Measurements from ENCODE around the gene TNFRSF17. TPM values are rescaled to one million over a fixed set of nuclear protein-coding genes. Genes with fewer than 3 reads are reported as not detected.
"Not testable (repeated sequence)": the region's sequence is repeated elsewhere in the genome, so short reads cannot be mapped to it uniquely, and the experiment has no call there.

TNFRSF17 gene
- total RNA-seq, result not detected in 3 replicates
- long read RNA-seq, result 0 reads

DNA sequence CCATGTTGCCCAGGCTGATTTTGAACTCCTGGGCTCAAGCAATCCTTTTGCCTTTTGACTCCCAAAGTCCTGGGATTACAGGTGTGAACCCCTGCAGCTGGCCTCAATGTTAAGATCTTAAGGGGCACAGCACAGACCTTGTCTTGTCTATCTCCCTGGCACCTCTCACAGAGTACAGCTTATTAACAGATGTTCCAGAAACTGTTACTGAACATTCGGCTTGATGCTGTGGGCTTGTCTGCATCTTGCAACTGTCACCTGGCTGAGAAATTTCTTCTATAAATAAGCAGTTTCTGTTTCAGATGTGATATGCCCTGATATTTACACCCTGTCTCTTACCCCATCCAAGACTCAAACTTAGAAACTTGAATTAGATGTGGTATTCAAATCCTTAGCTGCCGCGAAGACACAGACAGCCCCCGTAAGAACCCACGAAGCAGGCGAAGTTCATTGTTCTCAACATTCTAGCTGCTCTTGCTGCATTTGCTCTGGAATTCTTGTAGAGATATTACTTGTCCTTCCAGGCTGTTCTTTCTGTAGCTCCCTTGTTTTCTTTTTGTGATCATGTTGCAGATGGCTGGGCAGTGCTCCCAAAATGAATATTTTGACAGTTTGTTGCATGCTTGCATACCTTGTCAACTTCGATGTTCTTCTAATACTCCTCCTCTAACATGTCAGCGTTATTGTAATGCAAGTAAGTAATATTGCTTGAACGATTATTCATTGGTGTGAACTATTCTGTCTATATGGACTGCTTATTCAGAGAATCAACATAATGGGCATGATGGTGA is at the start of gene TNFRSF17:
Gene TNFRSF17 (plus strand): TSS at position 450 of the 791 bp plus-strand sequence. CDS start 115 bp downstream, at position 565.
- TF ChIP-seq, protein P1, sequence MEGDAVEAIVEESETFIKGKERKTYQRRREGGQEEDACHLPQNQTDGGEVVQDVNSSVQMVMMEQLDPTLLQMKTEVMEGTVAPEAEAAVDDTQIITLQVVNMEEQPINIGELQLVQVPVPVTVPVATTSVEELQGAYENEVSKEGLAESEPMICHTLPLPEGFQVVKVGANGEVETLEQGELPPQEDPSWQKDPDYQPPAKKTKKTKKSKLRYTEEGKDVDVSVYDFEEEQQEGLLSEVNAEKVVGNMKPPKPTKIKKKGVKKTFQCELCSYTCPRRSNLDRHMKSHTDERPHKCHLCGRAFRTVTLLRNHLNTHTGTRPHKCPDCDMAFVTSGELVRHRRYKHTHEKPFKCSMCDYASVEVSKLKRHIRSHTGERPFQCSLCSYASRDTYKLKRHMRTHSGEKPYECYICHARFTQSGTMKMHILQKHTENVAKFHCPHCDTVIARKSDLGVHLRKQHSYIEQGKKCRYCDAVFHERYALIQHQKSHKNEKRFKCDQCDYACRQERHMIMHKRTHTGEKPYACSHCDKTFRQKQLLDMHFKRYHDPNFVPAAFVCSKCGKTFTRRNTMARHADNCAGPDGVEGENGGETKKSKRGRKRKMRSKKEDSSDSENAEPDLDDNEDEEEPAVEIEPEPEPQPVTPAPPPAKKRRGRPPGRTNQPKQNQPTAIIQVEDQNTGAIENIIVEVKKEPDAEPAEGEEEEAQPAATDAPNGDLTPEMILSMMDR (IDR thresholded peaks at IDR 0.05), result no peak
- H3K4me3 Mint-ChIP-seq (ENCODE audit: unreplicated experiment), result no peak within 1 kb of the TSS
- no peaks in the 10 kb centered on the region for H3K36me3 Mint-ChIP-seq (ENCODE audit: low read depth)
- no peaks in the 10 kb centered on the region for H3K27me3 Mint-ChIP-seq (ENCODE audit: low read depth)
- no peaks in the 10 kb centered on the region for H3K9me3 Mint-ChIP-seq (ENCODE audit: low read depth)
- peaks cover 9% of the 10 kb centered on the region for H3K4me1 Mint-ChIP-seq (ENCODE audit: low read depth)
- no peak for DNase-seq (ENCODE audit: low spot score)
- no peak within 1 kb of the TSS for H3K27ac Mint-ChIP-seq (ENCODE audit: unreplicated experiment)

DNA sequence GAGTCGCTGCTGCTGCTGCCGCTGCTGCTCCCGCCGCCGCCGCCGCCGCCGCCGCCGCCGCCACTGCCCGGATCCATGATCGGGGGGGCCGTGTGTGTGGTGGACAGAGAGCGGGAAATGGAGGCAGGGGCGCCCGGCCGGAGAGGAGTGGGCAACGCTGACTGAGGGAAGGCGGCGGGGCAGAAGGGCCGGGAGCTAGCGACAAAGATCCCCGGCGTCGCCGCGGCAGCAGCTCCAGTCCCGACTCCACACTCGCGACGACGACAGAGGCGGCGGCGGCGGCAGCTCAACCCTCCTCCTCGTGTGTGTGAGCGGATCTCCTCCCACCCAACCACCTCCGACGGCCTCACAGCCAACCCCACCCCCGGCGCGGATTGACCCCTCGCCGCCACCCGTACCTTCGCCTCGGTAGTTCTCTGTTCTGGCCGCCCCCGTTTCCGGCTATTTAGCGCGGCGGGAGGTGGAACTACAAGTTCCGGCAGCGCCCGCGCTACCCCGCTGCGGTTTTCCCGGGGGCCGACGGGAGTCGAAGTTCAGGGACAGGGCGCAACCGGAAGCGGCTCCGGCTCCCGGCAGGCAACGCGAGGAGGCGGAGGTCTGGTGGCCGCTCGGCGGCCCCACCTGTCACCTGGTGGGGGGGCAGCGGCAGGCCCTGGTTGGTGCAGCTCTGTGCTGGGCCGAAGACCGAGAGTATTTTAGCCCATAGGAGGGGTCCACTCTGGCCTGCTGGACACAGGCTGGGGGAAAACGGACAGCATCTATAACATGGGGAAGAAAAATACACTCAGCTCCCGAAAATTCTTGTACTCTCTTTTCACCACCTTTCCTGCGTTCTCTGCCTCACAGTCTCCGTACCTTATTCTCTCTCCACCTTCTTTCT is 49.1 kb upstream of the TNFRSF17 start, which contains the start of gene GSPT1:
Gene GSPT1 (minus strand): TSS at position 313 of the 880 bp plus-strand sequence. CDS start 236 bp downstream, at position 77.
- DNase-seq (ENCODE audit: low spot score), result peak; percentile 100
- H3K9me3 Mint-ChIP-seq (ENCODE audit: low read depth), result no peaks in the 10 kb centered on the region
- H3K27me3 Mint-ChIP-seq (ENCODE audit: low read depth), result no peaks in the 10 kb centered on the region
- peak within 1 kb of the TSS; percentile 92 for H3K4me3 Mint-ChIP-seq (ENCODE audit: unreplicated experiment)
- H3K27ac Mint-ChIP-seq (ENCODE audit: unreplicated experiment), result peak within 1 kb of the TSS; percentile 93
- peaks cover 34% of the 10 kb centered on the region for H3K4me1 Mint-ChIP-seq (ENCODE audit: low read depth)
- TF ChIP-seq, protein P1 (IDR thresholded peaks at IDR 0.05), result peak; percentile 38
- H3K36me3 Mint-ChIP-seq (ENCODE audit: low read depth), result no peaks in the 10 kb centered on the region

DNA sequence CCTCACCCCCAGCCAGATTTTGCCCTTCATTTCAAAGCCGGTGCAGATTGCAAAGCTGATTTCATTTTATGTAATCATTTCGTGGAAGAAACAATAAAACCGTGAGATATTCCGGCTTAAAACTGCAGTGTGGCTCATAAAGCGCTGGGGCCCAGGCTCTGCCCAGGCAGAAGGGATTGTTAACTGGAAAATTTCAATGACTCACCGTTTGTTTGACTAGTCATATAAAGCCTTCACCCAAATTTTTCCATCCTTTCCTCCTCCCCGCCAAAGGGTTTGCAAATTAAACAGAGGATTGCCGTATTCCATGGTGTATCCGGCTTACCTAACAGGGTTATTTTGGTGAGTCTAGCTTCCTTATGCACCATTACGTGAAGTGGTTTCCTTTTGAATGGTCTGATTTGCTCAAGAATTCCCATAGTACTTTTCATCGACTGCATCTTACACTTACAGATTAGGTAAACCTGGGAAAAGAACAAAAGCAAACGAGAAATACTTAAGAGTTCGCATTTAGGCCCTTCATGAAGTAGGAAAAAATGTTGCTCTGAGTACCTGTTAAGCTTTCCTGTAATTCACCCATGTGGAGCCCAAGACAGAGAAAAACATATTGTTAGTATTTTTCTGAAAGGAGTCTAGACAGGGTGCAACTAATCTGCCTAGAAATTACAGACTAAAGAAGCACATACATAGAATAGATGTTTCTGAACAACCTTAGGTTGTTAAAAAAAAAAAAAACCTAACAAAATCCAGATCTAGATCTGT is 48.3 kb upstream of the TNFRSF17 start:
- H3K4me3 Mint-ChIP-seq (ENCODE audit: unreplicated experiment), result peak overlapping the region; percentile 81
- H3K36me3 Mint-ChIP-seq (ENCODE audit: low read depth), result no peaks in the 10 kb centered on the region
- peaks cover 31% of the 10 kb centered on the region for H3K4me1 Mint-ChIP-seq (ENCODE audit: low read depth)
- H3K9me3 Mint-ChIP-seq (ENCODE audit: low read depth), result no peaks in the 10 kb centered on the region
- peak overlapping the region; percentile 93 for H3K27ac Mint-ChIP-seq (ENCODE audit: unreplicated experiment)
- TF ChIP-seq, protein P1 (IDR thresholded peaks at IDR 0.05), result no peak
- no peaks in the 10 kb centered on the region for H3K27me3 Mint-ChIP-seq (ENCODE audit: low read depth)
- DNase-seq (ENCODE audit: low spot score), result no peak

DNA sequence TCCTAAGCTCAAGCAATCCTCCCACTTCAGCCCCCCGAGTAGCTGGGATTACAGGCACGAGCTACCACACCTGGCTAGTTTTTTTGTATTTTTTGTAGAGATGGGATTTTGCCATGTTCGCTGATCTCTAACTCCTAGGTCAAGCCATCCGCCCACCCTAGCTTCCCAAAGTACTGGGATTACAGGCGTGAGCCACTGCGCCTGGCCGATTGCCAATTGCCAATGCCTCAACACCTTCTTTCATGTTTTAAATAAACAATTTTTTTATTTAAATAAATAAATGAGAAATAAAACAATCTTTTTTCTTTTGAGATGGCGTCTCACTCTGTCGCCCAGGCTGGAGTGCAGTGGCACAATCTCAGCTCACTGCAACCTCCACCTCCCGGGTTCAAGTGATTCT is 41.0 kb upstream of the TNFRSF17 start:
- H3K4me3 Mint-ChIP-seq (ENCODE audit: unreplicated experiment); H3K27me3 Mint-ChIP-seq (ENCODE audit: low read depth); H3K27ac Mint-ChIP-seq (ENCODE audit: unreplicated experiment): not testable (repeated sequence)

DNA sequence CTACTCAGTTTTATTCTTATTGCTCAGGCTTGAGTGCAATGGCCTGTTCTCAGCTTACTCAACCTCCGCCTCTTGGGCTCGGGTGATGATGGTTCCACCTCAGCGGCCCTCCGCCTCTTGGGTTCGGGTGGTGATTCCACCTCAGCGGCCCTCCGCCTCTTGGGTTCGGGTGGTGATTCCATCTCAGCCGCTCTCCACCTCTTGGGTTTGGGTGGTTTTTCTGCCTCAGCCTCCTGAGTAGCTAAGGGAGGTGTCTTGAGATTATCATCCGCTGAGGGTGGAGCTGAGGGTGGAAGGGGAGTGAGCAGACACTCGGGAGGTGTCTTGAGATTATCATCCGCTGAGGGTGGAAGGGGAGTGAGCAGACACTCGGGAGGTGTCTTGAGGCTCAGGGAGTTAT is 37.7 kb upstream of the TNFRSF17 start:
- not testable (repeated sequence) for H3K4me3 Mint-ChIP-seq (ENCODE audit: unreplicated experiment); DNase-seq (ENCODE audit: low spot score); H3K4me1 Mint-ChIP-seq (ENCODE audit: low read depth); H3K9me3 Mint-ChIP-seq (ENCODE audit: low read depth); H3K36me3 Mint-ChIP-seq (ENCODE audit: low read depth); H3K27me3 Mint-ChIP-seq (ENCODE audit: low read depth); H3K27ac Mint-ChIP-seq (ENCODE audit: unreplicated experiment)

More for the DNA sequence above, 41.0 kb upstream of the TNFRSF17 start:
- not testable (repeated sequence) for DNase-seq (ENCODE audit: low spot score); H3K36me3 Mint-ChIP-seq (ENCODE audit: low read depth); H3K9me3 Mint-ChIP-seq (ENCODE audit: low read depth); H3K4me1 Mint-ChIP-seq (ENCODE audit: low read depth)

DNA sequence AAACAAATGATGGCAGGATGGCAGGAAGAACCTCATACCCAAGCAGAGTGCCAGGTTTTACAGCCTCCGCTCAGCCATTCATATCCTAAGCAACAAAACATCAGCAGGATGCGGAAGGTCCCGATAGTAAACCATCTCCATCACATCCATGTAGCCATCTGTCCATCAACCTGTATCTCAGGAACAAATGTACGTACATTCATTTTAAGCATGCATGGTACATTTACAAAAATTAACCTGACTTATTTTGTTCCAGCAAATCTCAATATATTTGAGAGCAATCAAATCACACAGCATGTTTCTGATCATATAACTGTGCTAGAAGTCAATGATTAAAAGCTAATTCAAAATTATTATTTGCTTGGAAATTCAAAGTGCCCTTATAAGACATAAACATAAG is 23.1 kb upstream of the TNFRSF17 start, which contains the start of gene NPIPB2:
Gene NPIPB2 (minus strand): TSS at position 101 of the 400 bp plus-strand sequence. CDS start 0 bp downstream, at position 101.
- DNase-seq (ENCODE audit: low spot score); H3K36me3 Mint-ChIP-seq (ENCODE audit: low read depth); H3K9me3 Mint-ChIP-seq (ENCODE audit: low read depth); H3K4me1 Mint-ChIP-seq (ENCODE audit: low read depth); H3K27me3 Mint-ChIP-seq (ENCODE audit: low read depth); H3K27ac Mint-ChIP-seq (ENCODE audit: unreplicated experiment); H3K4me3 Mint-ChIP-seq (ENCODE audit: unreplicated experiment): not testable (repeated sequence)

Data from chondrocyte (in vitro differentiated cells).